ENCODE data around the gene COL27A1. TPM values are rescaled to one million over a fixed set of nuclear protein-coding genes. Genes with fewer than 3 reads are reported as not detected.

Gene COL27A1
- total RNA-seq, 1 experiment from 2014 or later = 12.0 TPM

DNA sequence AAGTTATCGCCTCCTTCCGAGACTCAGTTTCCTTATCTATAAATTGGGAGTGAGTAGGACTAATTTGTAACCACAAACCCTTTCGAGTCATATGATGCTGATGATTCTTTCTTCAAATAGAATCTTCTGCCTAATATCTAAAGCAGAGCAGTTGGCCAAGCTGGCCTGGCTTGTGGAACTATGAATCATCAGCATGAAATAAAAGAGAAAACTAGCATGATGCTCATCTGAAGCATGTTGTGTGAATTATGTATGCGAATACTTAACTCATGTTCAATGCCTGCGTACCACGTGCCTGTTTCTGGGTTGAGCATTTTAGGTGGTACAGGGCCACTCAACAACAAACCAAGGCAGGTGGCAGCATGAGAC, 152.5 kb downstream of the COL27A1 start:
- no peaks in the 10 kb centered on the region for H3K36me3 ChIP-seq (ENCODE audit: control insufficient read depth in 1 of 2, insufficient read depth in 2 of 2, low read length in 2 of 2)
- intact Hi-C loops (cut with micrococcal nuclease) = no loop called here
- POLR2A ChIA-PET = interaction anchor here (0.6 kb wide), 1 partner anchor 163 kb away, joined by 3 read pairs; no protein-coding TSS in a partner anchor
- no peak for TF ChIP-seq CEBPB (IDR thresholded peaks at IDR 0.05; ENCODE audit: low read depth)
- TF ChIP-seq, protein P1, sequence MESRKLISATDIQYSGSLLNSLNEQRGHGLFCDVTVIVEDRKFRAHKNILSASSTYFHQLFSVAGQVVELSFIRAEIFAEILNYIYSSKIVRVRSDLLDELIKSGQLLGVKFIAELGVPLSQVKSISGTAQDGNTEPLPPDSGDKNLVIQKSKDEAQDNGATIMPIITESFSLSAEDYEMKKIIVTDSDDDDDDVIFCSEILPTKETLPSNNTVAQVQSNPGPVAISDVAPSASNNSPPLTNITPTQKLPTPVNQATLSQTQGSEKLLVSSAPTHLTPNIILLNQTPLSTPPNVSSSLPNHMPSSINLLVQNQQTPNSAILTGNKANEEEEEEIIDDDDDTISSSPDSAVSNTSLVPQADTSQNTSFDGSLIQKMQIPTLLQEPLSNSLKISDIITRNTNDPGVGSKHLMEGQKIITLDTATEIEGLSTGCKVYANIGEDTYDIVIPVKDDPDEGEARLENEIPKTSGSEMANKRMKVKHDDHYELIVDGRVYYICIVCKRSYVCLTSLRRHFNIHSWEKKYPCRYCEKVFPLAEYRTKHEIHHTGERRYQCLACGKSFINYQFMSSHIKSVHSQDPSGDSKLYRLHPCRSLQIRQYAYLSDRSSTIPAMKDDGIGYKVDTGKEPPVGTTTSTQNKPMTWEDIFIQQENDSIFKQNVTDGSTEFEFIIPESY (IDR thresholded peaks at IDR 0.05; ENCODE audit: extremely low read depth, insufficient replicate concordance, low read length) = no peak
- no peak for TF ChIP-seq YY1 (IDR thresholded peaks at IDR 0.05; ENCODE audit: extremely low read depth, insufficient replicate concordance, low read depth, low read length)
- TF ChIP-seq SIN3A (IDR thresholded peaks at IDR 0.05; ENCODE audit: low read depth) = no peak
- TF ChIP-seq ELF1 (IDR thresholded peaks at IDR 0.05; ENCODE audit: borderline replicate concordance, low read depth) = no peak
- no peak for TF ChIP-seq SP1 (IDR thresholded peaks at IDR 0.05; ENCODE audit: low read depth)
- TF ChIP-seq, protein P2, sequence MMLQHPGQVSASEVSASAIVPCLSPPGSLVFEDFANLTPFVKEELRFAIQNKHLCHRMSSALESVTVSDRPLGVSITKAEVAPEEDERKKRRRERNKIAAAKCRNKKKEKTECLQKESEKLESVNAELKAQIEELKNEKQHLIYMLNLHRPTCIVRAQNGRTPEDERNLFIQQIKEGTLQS (IDR thresholded peaks at IDR 0.05) = no peak
- no peak for TF ChIP-seq POLR2A (IDR thresholded peaks at IDR 0.05; ENCODE audit: borderline replicate concordance, extremely low read depth, insufficient read depth, insufficient read length)
- no peak for TF ChIP-seq ZFX (IDR thresholded peaks at IDR 0.05)
- TF ChIP-seq, protein P3, sequence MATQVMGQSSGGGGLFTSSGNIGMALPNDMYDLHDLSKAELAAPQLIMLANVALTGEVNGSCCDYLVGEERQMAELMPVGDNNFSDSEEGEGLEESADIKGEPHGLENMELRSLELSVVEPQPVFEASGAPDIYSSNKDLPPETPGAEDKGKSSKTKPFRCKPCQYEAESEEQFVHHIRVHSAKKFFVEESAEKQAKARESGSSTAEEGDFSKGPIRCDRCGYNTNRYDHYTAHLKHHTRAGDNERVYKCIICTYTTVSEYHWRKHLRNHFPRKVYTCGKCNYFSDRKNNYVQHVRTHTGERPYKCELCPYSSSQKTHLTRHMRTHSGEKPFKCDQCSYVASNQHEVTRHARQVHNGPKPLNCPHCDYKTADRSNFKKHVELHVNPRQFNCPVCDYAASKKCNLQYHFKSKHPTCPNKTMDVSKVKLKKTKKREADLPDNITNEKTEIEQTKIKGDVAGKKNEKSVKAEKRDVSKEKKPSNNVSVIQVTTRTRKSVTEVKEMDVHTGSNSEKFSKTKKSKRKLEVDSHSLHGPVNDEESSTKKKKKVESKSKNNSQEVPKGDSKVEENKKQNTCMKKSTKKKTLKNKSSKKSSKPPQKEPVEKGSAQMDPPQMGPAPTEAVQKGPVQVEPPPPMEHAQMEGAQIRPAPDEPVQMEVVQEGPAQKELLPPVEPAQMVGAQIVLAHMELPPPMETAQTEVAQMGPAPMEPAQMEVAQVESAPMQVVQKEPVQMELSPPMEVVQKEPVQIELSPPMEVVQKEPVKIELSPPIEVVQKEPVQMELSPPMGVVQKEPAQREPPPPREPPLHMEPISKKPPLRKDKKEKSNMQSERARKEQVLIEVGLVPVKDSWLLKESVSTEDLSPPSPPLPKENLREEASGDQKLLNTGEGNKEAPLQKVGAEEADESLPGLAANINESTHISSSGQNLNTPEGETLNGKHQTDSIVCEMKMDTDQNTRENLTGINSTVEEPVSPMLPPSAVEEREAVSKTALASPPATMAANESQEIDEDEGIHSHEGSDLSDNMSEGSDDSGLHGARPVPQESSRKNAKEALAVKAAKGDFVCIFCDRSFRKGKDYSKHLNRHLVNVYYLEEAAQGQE (IDR thresholded peaks at IDR 0.05; ENCODE audit: low read depth) = no peak
- no peak for TF ChIP-seq POLR2AphosphoS5 (IDR thresholded peaks at IDR 0.05; ENCODE audit: low read depth, low read length)
- no peak for TF ChIP-seq TCF7L2 (IDR thresholded peaks at IDR 0.05; ENCODE audit: borderline replicate concordance, extremely low read depth, insufficient read depth, insufficient read length)
- TF ChIP-seq ZNF274 (IDR thresholded peaks at IDR 0.05; ENCODE audit: low read depth, low read length) = no peak
- TF ChIP-seq, protein P4, sequence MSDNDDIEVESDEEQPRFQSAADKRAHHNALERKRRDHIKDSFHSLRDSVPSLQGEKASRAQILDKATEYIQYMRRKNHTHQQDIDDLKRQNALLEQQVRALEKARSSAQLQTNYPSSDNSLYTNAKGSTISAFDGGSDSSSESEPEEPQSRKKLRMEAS (IDR thresholded peaks at IDR 0.05) = no peak
- TF ChIP-seq RAD21 (IDR thresholded peaks at IDR 0.05; ENCODE audit: low read depth) = no peak
- no peak for TF ChIP-seq SRF (IDR thresholded peaks at IDR 0.05; ENCODE audit: low read depth)
- ATAC-seq (no peak), DNase-seq (ENCODE audit: low read depth, low spot score) (no peak)
- RAD21 ChIA-PET (ENCODE audit: low non-redundant PET in 1 of 2, low total read pairs in 2 of 2, uncharacterized antibody in 2 of 2, unreplicated experiment in 2 of 2) = no interaction called here
- H3K27ac ChIP-seq (ENCODE audit: low read depth, low read length) = no peak overlapping the region
- BruUV-seq (replicated peaks) = no TSS peak
- H3K4me1 ChIP-seq (ENCODE audit: control insufficient read depth in 1 of 2, insufficient read depth in 2 of 2, low read length in 2 of 2) = peaks cover 0 to 3% of the 10 kb centered on the region in 2 experiments; a peak in 1 of 4 replicates
- no peak overlapping the region for H3K4me3 ChIP-seq (replicated peaks in 1 of 2; ENCODE audit: low read depth in 1 of 2, low read length in 2 of 2)
- H3K9me2 ChIP-seq (ENCODE audit: insufficient read depth) = no peaks in the 10 kb centered on the region
- no peak overlapping the region for H3K4me2 ChIP-seq (ENCODE audit: low read length)
- H3K79me2 ChIP-seq (ENCODE audit: insufficient read depth, low read length) = no peaks in the 10 kb centered on the region
- no peaks in the 10 kb centered on the region for H3K9me3 ChIP-seq (ENCODE audit: control insufficient read depth in 1 of 2, insufficient read depth in 1 of 2, low read depth in 1 of 2, low read length in 2 of 2)
- H3K27me3 ChIP-seq (ENCODE audit: insufficient read depth, low read length) = no peaks in the 10 kb centered on the region
- H2AFZ ChIP-seq (ENCODE audit: low read depth, low read length, poor library complexity, severe bottlenecking) = no peak overlapping the region
- no peaks in the 10 kb centered on the region for H4K20me1 ChIP-seq (ENCODE audit: insufficient read depth)
- CTCF ChIA-PET = no interaction called here
- no peak overlapping the region for H3K9ac ChIP-seq (ENCODE audit: low read length)

All from HCT116 (cell line).